Mesothelial cell of epicardium (in vitro differentiated cells): ENCODE results near the gene TXNDC15. TPM values are rescaled to one million over a fixed set of nuclear protein-coding genes. Genes with fewer than 3 reads are reported as not detected.
"Not testable (repeated sequence)": the region's sequence is repeated elsewhere in the genome, so short reads cannot be mapped to it uniquely, and the experiment has no call there.

Source experiments
- DNase-seq, 2 experiments: peaks; one replicate each; pipeline ENCODE4 v3.0.0; 2021; ENCODE audit warnings: low spot score in 2 of 2; ENCODE audit not compliant: unreplicated experiment in 2 of 2
- H3K27ac Mint-ChIP-seq: 2 replicates; pipeline ENCODE4 v1.8.0; 2021; ENCODE audit warnings: mixed read lengths
- H3K27me3 Mint-ChIP-seq: 2 replicates; pipeline ENCODE4 v1.8.0; 2021; ENCODE audit warnings: low read depth, mixed read lengths
- H3K36me3 Mint-ChIP-seq: 2 replicates; pipeline ENCODE4 v1.8.0; 2021; ENCODE audit warnings: mixed read lengths
- H3K4me1 Mint-ChIP-seq: 2 replicates; pipeline ENCODE4 v1.8.0; 2021; ENCODE audit warnings: mixed read lengths
- H3K4me3 Mint-ChIP-seq: 2 replicates; pipeline ENCODE4 v1.8.0; 2021; ENCODE audit warnings: mild to moderate bottlenecking, moderate library complexity, mixed read lengths
- H3K9me3 Mint-ChIP-seq: 2 replicates; pipeline ENCODE4 v1.8.0; 2021; ENCODE audit warnings: mixed read lengths
- total RNA-seq: library from RNA; stranded (reverse); gene quantifications from 3 replicates; pipeline ENCODE4 v1.2.1, GENCODE V29; 2021
- TF ChIP-seq, protein P1 (sequence below): fragments of 200-600 bp; sonication (generic); IDR thresholded peaks from one replicate; pipeline ENCODE4 v1.5.0; 2021; ENCODE audit warnings: antibody characterized with exemption; ENCODE audit not compliant: unreplicated experiment

Gene TXNDC15
- total RNA-seq, 1 donor from 2014 or later: 48.9 TPM

DNA sequence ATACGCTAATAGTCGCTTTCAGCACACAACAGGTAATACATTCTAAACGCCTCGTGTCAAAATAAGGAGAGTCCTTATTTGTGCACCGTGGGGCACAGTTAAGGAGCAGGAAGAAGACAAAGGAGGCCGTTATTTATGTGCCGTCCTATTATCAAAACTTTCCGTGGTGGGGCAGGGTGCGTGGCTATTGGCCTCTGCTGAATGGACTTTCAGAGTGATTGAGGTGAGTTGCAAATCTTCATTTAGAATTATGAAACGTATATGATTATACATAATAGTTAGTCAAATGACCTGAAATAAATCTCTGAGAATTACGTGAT lies 27.6 kb upstream of the TXNDC15 start:
- peaks cover 2% of the 10 kb centered on the region for H3K36me3 Mint-ChIP-seq
- peak overlapping the region; percentile 89 for H3K4me3 Mint-ChIP-seq
- H3K27ac Mint-ChIP-seq: peak overlapping the region; percentile 98
- no peaks in the 10 kb centered on the region for H3K9me3 Mint-ChIP-seq
- no peaks in the 10 kb centered on the region for H3K27me3 Mint-ChIP-seq
- peaks cover 28% of the 10 kb centered on the region for H3K4me1 Mint-ChIP-seq
- no peak for DNase-seq
- TF ChIP-seq, protein P1, sequence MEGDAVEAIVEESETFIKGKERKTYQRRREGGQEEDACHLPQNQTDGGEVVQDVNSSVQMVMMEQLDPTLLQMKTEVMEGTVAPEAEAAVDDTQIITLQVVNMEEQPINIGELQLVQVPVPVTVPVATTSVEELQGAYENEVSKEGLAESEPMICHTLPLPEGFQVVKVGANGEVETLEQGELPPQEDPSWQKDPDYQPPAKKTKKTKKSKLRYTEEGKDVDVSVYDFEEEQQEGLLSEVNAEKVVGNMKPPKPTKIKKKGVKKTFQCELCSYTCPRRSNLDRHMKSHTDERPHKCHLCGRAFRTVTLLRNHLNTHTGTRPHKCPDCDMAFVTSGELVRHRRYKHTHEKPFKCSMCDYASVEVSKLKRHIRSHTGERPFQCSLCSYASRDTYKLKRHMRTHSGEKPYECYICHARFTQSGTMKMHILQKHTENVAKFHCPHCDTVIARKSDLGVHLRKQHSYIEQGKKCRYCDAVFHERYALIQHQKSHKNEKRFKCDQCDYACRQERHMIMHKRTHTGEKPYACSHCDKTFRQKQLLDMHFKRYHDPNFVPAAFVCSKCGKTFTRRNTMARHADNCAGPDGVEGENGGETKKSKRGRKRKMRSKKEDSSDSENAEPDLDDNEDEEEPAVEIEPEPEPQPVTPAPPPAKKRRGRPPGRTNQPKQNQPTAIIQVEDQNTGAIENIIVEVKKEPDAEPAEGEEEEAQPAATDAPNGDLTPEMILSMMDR: no peak

DNA sequence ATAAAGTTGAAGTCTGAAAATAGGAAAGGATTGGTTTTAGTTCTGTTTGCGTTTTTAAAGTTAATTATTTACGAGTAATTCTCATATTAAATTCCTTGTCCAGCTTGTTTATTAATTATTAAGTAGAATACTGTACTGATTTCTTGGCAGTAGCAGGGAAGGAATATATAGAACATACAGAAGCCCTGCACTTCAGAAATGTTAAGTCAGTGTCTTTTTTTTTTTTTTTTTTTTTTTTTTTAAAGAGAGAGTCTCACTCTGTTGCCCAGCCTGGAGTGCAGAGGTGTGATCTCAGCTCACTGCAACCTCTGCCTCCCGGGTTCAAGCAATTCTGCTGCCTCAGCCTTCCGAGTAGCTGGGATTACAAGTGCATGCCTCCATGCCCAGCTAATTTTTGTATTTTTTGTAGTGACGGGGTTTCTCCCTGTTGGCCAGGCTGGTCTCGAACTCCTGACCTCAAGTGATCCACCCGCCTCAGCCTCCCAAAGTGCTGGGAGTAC lies 24.7 kb upstream of the TXNDC15 start:
- H3K27ac Mint-ChIP-seq, H3K36me3 Mint-ChIP-seq, H3K4me3 Mint-ChIP-seq, H3K27me3 Mint-ChIP-seq, H3K9me3 Mint-ChIP-seq, DNase-seq: not testable (repeated sequence)
- H3K4me1 Mint-ChIP-seq: peaks cover 28% of the 10 kb centered on the region

DNA sequence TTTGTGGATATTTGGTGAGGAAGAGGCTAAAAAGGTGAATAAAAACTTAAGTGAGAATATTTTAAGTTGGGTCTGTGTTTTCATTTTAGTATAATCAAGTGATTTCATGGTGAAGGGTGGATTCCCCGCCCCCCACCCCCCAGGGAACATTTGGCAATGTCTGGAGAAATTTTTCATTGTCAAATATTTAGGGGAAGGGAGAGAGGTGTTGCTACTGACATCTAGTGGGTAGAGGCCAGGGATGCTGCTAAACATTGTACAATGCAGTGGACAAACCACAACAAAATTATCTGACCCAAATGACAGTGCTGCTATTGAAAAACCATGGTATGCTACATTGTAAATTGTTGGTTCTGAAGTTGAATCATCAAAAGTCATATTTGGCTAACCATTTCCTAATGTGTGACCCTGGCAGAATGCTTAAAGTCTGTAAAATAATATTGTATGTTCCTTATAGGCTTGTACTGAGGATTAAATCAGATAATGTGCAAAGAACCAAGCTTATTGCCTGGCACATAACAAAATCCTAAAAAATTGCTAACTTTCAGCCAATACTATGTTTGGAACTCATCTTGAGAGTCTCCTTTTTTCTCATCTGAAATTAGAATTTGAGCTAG lies 22.8 kb upstream of the TXNDC15 start:
- H3K9me3 Mint-ChIP-seq: no peaks in the 10 kb centered on the region
- H3K4me1 Mint-ChIP-seq: peaks cover 18% of the 10 kb centered on the region
- peak overlapping the region; percentile 47 for H3K27ac Mint-ChIP-seq
- H3K27me3 Mint-ChIP-seq: no peaks in the 10 kb centered on the region
- TF ChIP-seq, protein P1: peak; percentile 3
- no peak overlapping the region for H3K4me3 Mint-ChIP-seq
- DNase-seq: no peak
- H3K36me3 Mint-ChIP-seq: peaks cover 15% of the 10 kb centered on the region

DNA sequence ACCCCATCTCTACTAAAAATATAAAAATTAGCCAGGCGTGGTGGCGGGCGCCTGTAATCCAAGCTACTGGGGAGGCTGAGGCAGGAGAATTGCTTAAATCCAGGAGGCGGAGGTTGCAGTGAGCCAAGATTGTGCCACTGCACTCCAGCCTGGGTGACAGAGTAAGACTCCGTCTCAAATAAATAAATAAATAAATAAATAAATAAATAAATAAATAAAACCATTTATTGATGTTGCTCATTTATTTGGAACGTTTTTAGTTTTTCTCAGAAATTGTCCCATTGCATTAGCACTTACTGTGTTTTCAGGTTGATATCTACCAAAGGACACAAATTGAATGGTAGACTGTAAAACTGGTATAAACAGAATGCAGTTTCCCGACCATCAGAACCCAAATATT lies 17.7 kb upstream of the TXNDC15 start:
- DNase-seq, H3K4me1 Mint-ChIP-seq, H3K9me3 Mint-ChIP-seq, H3K27ac Mint-ChIP-seq, H3K4me3 Mint-ChIP-seq, H3K27me3 Mint-ChIP-seq: not testable (repeated sequence)
- H3K36me3 Mint-ChIP-seq: peaks cover 24% of the 10 kb centered on the region

DNA sequence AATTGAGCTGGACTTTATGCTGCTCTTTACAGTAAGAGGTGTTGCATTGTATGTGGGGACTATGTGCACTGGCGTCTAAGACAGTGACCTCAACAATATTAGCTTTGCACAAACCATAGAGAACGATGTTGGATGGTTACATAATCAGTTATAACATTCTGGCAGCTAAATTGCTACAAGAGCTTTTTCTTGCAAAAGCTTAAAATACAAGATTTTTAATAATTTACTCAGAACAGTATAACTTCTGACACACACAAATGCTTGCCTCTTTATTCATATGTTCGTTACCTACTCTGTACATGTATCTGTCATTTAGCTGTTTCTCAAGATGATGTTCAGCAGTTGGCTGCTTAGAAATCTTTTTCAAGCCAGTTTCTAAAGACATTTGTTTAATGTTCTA lies 16.8 kb upstream of the TXNDC15 start:
- H3K4me1 Mint-ChIP-seq: no peaks in the 10 kb centered on the region
- H3K27ac Mint-ChIP-seq: no peak overlapping the region
- H3K27me3 Mint-ChIP-seq: no peaks in the 10 kb centered on the region
- TF ChIP-seq, protein P1: no peak
- no peak for DNase-seq
- no peaks in the 10 kb centered on the region for H3K9me3 Mint-ChIP-seq
- H3K36me3 Mint-ChIP-seq: peaks cover 23% of the 10 kb centered on the region
- no peak overlapping the region for H3K4me3 Mint-ChIP-seq

DNA sequence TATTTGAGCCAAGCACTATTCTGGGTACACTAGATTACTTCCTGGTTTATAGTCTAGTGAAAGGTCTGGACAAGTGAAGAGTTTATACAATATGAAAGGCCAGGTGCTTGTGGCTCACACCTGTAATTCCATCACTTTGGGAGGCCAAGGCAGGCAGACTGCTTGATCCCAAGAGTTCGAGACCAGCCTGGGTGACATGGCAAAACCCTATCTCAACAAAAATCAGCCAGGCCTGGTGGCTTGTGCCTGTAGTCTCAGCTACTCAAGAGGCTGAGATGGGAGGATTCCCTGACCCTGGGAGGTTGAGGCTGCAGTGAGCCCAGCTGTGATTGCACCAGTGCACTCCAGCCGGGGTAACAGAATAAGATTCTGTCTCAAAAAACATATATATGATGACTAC lies 9.5 kb upstream of the TXNDC15 start:
- Mint-ChIP-seq H3K4me1 (no peaks in the 10 kb centered on the region), H3K27me3 (no peaks in the 10 kb centered on the region), H3K9me3 (no peaks in the 10 kb centered on the region), H3K4me3 (no peak overlapping the region), H3K27ac (no peak overlapping the region), H3K36me3 (peaks cover 12% of the 10 kb centered on the region)
- TF ChIP-seq, protein P1: no peak
- DNase-seq: no peak

DNA sequence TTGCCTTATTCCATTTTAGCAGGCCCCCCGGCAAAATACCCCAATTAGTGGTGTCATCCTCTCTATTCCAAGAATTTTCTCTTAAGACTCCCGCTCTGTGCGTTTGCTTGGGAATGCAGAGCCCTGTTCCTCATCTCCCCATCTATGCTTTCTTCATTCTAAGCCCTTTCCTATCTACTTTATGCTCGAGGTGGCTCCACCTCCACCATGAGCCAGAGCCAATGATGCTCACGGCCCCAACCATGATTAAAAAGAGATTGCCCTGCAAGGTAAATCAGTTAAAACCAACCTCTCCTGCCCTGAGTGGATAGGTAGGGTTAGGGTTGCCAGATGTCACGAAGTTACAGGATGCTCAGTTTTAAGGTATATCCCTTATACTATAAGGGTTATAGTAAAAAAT lies 677 bp upstream of the TXNDC15 start:
- Mint-ChIP-seq H3K27ac (peak overlapping the region; percentile 40), H3K36me3 (peaks cover 5% of the 10 kb centered on the region), H3K4me1 (peaks cover 13% of the 10 kb centered on the region), H3K9me3 (no peaks in the 10 kb centered on the region), H3K27me3 (no peaks in the 10 kb centered on the region), H3K4me3 (peak overlapping the region; percentile 24)
- no peak for DNase-seq
- TF ChIP-seq, protein P1: no peak
